ENCODE results near the gene NEGR1. TPM values are rescaled to one million over a fixed set of nuclear protein-coding genes. Genes with fewer than 3 reads are reported as not detected.

The NEGR1 gene
- total RNA-seq, 1 donor from 2014 or later = 0.58 TPM

- Mint-ChIP-seq H3K4me3 (no peak overlapping the region), H3K9me3 (no peaks in the 10 kb centered on the region), H3K36me3 (ENCODE audit: low read depth) (no peaks in the 10 kb centered on the region), H3K27me3 (ENCODE audit: low read depth) (no peaks in the 10 kb centered on the region), H3K4me1 (no peaks in the 10 kb centered on the region), H3K27ac (ENCODE audit: unreplicated experiment) (no peak overlapping the region)
- TF ChIP-seq CTCF (conservative IDR thresholded peaks at IDR 0.05) = no peak
- no peak for DNase-seq (ENCODE audit: low read depth, low spot score)
Observed at GRCh38 chr1:72000809-72001208, 281.5 kb downstream of the NEGR1 start.

GRCh38 chr1:71994646-71995045 lies 287.7 kb downstream of the NEGR1 start:
- no peaks in the 10 kb centered on the region for H3K4me1 Mint-ChIP-seq
- no peaks in the 10 kb centered on the region for H3K27me3 Mint-ChIP-seq (ENCODE audit: low read depth)
- no peak for TF ChIP-seq CTCF (conservative IDR thresholded peaks at IDR 0.05)
- no peaks in the 10 kb centered on the region for H3K9me3 Mint-ChIP-seq
- H3K4me3 Mint-ChIP-seq = no peak overlapping the region
- no peak for DNase-seq (ENCODE audit: low read depth, low spot score)
- H3K36me3 Mint-ChIP-seq (ENCODE audit: low read depth) = no peaks in the 10 kb centered on the region
- H3K27ac Mint-ChIP-seq (ENCODE audit: unreplicated experiment) = no peak overlapping the region

GRCh38 chr1:71987181-71987580 lies 295.2 kb downstream of the NEGR1 start:
- no peaks in the 10 kb centered on the region for H3K27me3 Mint-ChIP-seq (ENCODE audit: low read depth)
- TF ChIP-seq CTCF (conservative IDR thresholded peaks at IDR 0.05) = no peak
- H3K4me3 Mint-ChIP-seq = no peak overlapping the region
- no peaks in the 10 kb centered on the region for H3K36me3 Mint-ChIP-seq (ENCODE audit: low read depth)
- H3K4me1 Mint-ChIP-seq = no peaks in the 10 kb centered on the region
- no peak overlapping the region for H3K27ac Mint-ChIP-seq (ENCODE audit: unreplicated experiment)
- H3K9me3 Mint-ChIP-seq = no peaks in the 10 kb centered on the region
- DNase-seq (ENCODE audit: low read depth, low spot score) = no peak

- no peak overlapping the region for H3K27ac Mint-ChIP-seq (ENCODE audit: unreplicated experiment)
- DNase-seq (ENCODE audit: low read depth, low spot score) = no peak
- no peak overlapping the region for H3K4me3 Mint-ChIP-seq
- H3K4me1 Mint-ChIP-seq = no peaks in the 10 kb centered on the region
- no peaks in the 10 kb centered on the region for H3K27me3 Mint-ChIP-seq (ENCODE audit: low read depth)
- H3K9me3 Mint-ChIP-seq = no peaks in the 10 kb centered on the region
- H3K36me3 Mint-ChIP-seq (ENCODE audit: low read depth) = no peaks in the 10 kb centered on the region
- no peak for TF ChIP-seq CTCF (conservative IDR thresholded peaks at IDR 0.05)
Observed at GRCh38 chr1:71986160-71986559, 296.2 kb downstream of the NEGR1 start.

GRCh38 chr1:71980556-71980955 lies 301.8 kb downstream of the NEGR1 start:
- no peak for DNase-seq (ENCODE audit: low read depth, low spot score)
- Mint-ChIP-seq H3K4me3 (no peak overlapping the region), H3K36me3 (ENCODE audit: low read depth) (no peaks in the 10 kb centered on the region), H3K27me3 (ENCODE audit: low read depth) (no peaks in the 10 kb centered on the region), H3K4me1 (no peaks in the 10 kb centered on the region), H3K9me3 (no peaks in the 10 kb centered on the region), H3K27ac (ENCODE audit: unreplicated experiment) (no peak overlapping the region)
- no peak for TF ChIP-seq CTCF (conservative IDR thresholded peaks at IDR 0.05)

- DNase-seq (ENCODE audit: low read depth, low spot score) = no peak
- H3K4me1 Mint-ChIP-seq = no peaks in the 10 kb centered on the region
- no peak overlapping the region for H3K4me3 Mint-ChIP-seq
- H3K9me3 Mint-ChIP-seq = no peaks in the 10 kb centered on the region
- no peak overlapping the region for H3K27ac Mint-ChIP-seq (ENCODE audit: unreplicated experiment)
- TF ChIP-seq CTCF (conservative IDR thresholded peaks at IDR 0.05) = no peak
- no peaks in the 10 kb centered on the region for H3K36me3 Mint-ChIP-seq (ENCODE audit: low read depth)
- H3K27me3 Mint-ChIP-seq (ENCODE audit: low read depth) = no peaks in the 10 kb centered on the region
Observed at GRCh38 chr1:71979882-71980281, 302.5 kb downstream of the NEGR1 start.
